Measurements from ENCODE around the gene PARD3B.

DNA sequence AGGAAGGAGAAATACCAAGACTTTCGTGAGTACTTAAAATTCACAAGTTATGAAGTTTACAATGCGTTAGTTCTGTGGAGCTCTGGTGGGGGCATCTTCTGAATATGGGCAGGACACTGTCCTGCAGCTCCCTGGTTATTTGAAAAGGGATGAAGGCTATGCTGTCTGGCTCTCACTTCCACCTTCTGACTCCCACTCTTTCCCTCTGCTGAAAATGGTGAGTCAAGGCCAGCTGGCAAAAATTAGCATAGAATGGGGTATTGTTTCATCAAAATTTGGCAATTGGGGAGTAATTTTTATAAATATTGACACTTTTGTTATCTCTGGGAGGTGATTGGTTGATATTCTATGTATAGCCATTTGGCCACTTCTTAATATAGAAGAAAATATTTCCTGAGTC, 177.4 kb downstream of the PARD3B start:
- TF ChIP-seq, protein P1, sequence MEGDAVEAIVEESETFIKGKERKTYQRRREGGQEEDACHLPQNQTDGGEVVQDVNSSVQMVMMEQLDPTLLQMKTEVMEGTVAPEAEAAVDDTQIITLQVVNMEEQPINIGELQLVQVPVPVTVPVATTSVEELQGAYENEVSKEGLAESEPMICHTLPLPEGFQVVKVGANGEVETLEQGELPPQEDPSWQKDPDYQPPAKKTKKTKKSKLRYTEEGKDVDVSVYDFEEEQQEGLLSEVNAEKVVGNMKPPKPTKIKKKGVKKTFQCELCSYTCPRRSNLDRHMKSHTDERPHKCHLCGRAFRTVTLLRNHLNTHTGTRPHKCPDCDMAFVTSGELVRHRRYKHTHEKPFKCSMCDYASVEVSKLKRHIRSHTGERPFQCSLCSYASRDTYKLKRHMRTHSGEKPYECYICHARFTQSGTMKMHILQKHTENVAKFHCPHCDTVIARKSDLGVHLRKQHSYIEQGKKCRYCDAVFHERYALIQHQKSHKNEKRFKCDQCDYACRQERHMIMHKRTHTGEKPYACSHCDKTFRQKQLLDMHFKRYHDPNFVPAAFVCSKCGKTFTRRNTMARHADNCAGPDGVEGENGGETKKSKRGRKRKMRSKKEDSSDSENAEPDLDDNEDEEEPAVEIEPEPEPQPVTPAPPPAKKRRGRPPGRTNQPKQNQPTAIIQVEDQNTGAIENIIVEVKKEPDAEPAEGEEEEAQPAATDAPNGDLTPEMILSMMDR (IDR thresholded peaks at IDR 0.05; ENCODE audit: low read depth, low read length, poor library complexity, severe bottlenecking): no peak
- no peak for TF ChIP-seq EZH2phosphoT487 (IDR thresholded peaks at IDR 0.05; ENCODE audit: borderline replicate concordance, low read length)
